HG02678 (cell line): ENCODE data around the gene ARHGAP20.
A peak's percentile ranks its signal among the peaks of the same experiment; 100 is the strongest.

Experiments used
- ATAC-seq: cut with Tn5 transposase; IDR thresholded peaks from one replicate; pipeline ENCODE4 v1.9.1; 2021; ENCODE audit warnings: mild to moderate bottlenecking, moderate library complexity; ENCODE audit not compliant: unreplicated experiment

ARHGAP20 gene, protein sequence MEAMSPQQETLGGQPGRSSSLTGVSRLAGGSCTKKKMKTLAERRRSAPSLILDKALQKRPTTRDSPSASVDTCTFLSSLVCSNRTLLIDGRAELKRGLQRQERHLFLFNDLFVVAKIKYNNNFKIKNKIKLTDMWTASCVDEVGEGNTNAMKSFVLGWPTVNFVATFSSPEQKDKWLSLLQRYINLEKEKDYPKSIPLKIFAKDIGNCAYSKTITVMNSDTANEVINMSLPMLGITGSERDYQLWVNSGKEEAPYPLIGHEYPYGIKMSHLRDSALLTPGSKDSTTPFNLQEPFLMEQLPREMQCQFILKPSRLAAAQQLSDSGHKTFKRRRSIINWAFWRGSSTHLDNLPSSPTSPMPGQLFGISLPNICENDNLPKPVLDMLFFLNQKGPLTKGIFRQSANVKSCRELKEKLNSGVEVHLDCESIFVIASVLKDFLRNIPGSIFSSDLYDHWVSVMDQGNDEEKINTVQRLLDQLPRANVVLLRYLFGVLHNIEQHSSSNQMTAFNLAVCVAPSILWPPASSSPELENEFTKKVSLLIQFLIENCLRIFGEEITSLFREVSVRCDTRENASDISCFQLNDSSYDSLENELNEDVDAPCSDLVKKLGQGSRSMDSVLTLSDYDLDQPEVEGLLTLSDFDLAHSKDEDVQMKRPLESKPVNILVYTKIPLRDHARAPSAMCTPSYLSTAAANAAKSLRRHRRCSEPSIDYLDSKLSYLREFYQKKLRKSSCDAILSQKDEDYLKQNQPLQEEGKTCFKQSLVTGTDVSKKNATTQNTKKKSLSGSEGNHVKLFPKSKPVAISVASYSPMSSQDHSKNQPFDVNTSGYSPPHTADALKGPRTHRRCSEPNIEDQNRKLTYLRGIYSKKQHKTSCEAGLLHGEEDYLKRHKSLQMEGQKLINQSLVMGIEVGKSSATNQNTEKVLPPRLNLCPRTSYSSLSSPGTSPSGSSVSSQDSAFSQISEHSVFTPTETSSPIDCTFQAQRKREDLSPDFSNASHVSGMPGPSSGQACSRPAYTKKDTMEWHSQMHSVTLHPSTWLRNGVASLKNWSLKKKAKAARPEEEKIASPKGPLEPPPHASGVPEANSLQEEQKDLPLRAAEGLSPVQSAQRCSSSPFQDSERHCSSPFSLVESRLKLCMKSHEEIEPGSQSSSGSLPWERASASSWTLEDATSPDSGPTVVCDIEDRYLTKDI

DNA sequence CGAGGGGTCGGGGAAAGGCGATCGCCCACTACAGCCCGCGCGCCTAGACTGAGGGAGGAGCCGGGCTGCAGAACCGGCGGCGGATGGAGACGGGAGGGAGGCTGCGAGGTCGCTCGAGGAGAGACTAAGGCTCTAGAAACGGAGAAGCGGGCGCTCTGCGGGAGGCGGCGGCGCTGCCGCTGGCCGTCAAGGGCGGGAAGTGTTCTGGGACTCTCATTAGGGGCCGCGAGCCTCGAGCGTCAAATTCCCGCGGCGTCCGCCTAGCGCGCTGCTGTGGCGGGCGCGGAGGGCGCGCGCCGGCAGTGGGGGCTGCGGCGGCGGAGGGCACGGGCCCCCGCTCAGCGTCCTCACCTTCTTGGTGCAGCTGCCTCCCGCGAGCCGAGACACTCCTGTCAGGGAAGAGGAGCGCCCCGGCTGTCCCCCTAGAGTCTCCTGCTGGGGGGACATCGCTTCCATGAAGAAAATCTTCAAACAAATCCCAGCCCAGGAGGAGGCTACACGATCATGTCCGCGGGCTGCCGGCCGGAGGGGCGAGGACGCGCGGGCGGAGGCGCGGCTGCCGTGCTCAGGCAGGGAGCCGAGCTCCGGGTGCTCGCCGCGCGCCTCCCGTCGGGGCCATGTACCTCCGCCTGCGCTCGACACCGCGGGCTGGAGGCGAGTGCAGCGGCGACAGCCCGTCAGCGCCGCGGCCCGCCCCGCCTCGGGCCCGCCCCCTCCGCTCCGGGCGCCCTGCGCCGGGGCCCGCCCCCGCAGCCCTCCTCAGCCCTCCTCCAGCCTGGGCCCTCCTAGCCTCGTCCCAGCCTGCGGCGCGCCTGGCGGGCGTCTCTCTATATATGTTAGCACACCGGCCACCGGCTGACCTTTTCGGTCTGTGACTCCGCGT, at the start of gene ARHGAP20:
ARHGAP20 (minus strand) TSS at position 662 of the 883 bp plus-strand sequence; CDS start at position 456, 206 bp downstream.
- ATAC-seq, result peak; percentile 79

DNA sequence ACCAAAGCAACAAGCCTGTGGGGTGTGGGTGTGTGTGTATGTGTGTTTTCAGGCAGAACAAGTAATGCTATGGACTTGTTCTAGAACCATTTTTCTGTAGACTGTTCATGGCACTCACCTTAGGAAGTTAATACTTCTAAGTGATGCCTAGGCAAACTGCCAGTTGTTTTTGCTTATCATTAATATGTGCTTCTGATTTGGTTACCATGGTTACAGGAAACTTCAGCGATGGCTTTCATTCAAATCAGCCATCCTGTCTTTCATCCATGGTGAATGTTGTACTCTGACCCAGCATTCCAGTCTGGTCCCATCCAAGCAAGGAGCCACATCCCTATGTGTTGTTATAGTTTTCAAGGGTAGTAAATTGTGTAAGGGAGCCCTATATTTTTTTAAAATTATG, 49.8 kb upstream of the ARHGAP20 start:
- no peak for ATAC-seq

DNA sequence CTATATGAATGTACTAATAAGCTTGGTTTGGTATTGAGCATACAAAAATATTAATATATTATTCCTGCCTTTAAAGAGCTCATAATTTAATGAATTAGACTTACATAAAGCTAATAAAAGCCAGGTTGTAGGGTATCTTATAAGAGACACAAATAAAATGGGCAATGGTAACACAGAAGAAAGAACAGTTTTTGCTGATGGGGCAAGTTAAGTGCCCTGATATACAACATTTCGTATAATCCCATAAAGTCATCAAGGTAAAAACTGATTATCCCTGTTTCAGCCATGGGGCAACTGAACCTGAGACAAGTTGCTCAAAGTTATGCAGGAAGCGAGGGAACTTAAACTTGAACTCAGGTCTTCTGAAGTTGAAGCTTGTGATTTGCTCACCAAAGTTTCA, 48.9 kb upstream of the ARHGAP20 start:
- no peak for ATAC-seq

DNA sequence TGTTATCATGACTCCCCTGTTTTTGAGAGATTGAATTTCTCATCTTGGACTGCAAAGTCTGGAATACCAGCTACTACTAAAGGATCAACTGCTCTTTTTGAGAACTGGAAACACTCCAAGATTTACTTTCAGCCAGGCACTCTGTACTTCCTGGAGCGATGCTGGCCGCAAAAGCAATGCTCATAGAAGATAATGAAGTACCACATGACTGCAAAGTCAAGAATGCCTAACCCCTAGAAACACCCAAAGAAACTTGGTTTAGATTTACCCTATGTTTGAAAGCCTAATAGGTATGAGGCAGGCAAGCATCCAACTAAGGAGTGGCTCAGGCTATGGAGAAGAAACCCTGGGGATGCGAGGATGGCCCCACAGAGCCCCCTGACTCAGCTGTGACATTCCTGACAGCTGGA, 47.7 kb upstream of the ARHGAP20 start:
- ATAC-seq, result no peak

DNA sequence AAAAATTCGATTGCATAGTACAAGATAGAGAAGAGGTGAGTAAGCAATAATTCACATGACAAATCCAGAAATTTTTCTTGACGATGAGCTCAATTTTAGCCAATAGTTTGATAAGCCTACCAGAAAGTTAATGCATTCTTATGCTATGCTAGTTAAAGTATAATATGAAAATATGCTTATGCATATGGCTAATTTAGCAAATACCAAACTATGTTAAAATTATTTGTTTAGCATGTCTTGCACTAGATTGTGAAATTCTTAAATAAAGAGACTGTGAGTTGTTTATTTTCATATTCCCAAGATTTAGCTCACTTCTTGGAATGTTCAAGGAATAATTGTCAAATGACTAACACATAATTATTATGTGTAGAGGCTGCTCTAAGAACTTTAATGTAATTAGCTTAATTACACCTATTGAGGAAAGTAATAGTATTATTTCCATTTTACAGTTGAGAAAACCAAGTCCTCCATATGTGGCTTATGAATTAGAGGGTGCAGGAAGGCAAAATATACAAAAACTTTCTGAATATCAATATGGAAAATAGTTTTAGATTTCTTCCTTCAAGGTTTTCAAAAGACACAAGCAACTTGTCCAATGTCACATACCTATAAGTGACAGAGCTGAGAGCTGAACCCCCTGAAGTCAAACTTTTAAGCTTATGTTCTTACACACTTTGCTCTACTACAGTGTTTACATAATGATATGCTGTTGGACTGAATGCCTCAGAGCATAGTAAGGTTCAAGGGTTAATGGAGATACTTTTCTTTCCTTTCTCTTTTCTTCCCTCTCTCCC, 45.9 kb upstream of the ARHGAP20 start:
- no peak for ATAC-seq

DNA sequence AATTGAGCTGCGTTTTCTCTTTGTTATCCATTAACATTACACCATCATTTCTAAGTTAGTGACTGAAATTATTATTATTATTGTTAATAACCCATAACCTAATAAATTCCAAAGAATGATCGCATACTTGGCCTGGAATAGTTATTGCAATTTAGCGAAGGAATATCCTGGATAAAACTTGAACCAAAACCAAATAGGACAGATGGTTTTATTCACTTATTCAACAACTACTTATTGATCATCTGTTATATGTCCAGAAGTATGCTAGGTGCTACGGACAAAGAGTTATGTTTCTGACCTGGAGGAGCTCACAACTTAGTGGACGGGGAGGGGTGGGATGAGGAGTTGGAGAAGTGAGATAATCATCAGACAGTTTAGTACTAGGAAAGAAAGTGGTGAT, 44.8 kb upstream of the ARHGAP20 start:
- ATAC-seq, result no peak

DNA sequence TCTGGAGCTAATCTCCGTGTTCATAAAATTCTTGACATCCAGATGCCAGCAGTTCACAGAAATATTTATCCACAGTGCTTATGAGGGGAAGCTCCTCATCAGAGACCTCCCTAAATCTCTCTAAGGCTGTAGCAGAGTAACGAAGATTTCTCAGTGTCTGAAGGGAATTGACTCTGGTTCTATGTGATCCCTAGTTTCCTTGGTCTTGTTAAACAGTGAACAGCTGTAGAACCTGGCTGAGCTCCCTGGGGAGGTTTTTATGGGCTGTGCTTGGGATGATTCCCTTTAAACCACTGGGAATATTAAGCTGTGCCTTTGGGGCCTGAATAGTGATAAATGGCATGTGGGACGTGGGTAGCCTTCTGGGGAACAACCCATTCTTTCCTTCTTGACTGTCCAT, 43.7 kb upstream of the ARHGAP20 start:
- no peak for ATAC-seq

DNA sequence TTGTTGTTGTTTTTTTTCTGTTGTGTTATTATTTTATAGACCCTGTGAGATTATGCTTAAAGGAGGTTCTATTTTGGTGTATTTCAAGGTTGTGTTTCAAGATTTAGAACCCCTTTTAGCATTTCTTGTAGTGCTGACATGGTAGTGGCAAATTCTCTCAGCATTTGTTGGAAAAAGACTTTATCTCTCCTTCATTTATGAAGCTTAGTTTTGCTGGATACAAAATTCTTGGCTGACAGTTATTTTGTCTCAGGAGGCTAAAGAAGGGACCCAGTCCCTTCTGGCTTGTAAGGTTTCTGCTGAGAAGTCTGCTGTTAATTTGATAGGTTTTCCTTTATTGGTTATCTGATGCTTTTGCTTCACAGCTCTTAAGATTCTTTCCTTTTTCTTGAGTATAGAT, 40.7 kb upstream of the ARHGAP20 start:
- ATAC-seq, result no peak

DNA sequence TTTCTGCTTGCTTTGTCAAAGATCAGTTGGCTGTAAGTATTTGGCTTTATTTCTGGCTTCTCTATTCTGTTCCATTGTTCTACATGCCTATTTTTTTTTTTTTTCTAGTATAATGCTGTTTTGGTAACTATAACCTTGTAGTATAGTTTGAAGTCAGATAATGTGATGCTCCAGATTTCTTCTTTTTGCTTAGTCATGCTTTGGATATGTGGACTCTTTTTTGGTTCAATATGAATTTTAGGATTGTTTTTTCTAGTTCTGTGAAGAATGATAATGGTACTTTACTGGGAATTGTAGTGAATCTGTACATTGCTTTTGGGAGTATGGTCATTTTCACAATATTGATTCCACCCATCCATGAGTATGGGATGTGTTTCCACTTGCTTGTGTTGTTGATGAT, 37.9 kb upstream of the ARHGAP20 start:
- no peak for ATAC-seq

DNA sequence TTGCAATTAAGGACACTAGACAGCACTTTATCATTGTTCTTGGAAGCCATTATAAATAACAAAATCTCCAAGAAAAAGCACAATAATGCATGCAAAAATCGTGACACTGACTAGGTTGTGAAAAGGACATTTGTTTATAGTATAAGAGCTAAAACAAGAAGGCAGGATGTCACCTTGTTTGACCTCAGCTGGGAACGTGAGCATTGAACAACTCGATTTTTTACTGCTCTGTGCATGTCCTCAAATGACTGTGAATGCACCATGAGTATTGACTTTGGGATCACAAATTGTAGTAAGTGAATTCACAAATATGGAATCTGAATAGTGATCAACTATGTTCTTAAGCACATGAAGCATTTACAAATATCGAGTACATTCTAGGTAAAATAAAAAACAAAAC, 35.3 kb upstream of the ARHGAP20 start:
- ATAC-seq, result no peak

DNA sequence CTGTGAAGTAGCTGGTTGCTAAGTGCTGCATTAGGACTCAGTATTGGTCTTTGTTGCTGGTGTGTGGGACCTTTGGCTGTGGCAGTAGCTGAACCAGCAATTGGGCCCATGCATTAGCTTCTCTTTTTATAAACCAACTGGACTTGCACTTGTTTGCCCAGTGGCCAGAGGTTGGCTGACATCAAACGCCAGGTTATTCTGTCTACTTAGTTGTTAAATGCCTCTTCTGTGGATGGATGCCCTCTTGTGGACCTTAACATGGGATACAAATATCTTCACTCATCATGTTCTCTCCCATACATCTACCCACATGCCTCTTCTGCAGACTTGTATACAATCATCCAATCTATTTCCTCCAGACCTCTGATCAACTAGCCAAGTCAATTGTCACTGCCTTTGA, 26.4 kb upstream of the ARHGAP20 start:
- no peak for ATAC-seq

DNA sequence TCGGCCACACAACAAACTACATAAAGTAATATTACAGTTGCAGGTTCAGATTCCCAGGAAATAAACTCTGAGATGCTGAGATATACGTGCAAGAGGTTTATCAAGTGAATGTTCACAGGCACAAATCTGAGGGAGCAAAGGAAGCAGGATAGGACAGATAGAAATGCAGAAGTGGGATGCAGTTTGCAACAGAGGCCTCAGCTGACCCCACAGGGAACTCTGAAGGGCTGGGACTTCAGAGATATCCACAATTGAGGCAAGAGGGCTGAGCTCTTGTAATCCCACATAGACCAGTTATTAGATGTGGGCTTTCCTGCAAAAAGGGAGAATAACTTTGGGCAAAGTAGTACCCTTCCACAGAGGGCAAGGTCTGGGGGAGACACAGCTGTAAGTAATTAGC, 25.4 kb upstream of the ARHGAP20 start:
- no peak for ATAC-seq

DNA sequence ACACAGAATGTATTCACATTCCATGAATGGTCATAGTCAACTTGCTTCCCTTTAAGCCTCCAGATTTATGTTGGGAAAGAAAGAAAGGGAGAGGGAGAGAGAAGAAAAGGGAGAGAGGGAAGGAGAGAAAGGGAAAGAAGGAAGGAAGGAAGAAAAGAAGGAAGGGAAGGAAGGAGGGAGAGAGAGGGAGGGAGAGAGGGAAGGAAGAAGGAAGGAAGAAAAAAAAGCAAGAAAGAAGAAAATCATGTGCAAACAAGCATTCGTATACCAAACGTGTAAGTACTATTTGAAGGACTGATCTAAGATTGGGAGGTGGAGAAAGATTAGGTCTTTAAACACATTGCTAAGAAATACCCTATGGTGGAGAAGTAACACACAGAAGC, 23.9 kb upstream of the ARHGAP20 start:
- ATAC-seq, result no peak

DNA sequence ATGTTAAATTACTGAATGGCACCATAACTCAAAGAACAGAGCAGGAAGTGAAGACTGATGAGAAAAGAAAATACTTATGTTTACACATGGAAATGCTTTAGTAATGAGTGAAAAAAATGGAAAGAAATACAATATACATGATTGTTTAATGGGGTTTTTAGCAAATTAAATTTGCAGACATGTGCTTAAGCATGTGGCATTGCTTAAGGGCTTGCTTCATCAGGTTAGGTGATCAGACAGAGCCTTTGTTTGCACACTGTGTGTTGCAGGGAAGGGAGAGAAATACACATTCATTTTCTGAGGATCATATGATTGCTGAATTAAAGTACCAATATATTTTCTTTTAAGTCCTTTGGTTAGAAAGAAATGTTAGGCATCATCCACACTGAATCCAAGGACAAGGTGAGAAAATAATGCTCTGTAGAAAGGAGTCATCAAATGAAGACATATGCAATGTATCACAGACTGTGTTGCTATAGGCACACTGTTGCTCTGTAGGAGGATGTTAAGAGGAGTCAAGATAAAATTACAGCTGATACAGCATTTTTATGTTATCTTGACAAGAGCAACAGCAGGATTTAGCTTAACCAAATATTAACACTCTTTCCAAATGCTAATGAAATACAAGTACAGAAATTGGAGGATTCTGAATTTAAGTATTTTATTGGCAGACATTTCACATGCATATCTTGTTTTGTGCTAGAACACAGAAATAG, 23.4 kb upstream of the ARHGAP20 start:
- ATAC-seq, result no peak

DNA sequence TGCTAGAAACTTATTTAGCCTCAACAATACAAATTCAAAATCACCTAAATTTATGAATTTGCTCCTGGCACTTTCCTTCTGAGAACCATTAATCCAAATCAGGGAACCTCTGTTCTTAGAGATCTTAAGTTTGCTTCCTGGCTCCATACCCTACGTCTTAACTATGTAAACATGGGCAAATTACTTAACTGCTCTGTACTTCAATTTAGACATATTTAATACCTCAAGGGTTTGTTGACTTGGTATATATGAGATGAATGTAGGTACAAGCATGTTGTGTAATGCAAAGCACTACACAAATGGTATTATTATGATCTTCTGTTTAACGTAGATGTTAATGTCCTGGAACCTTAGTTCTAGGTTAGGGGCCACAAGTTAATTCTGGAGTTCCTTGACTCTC, 22.6 kb upstream of the ARHGAP20 start:
- no peak for ATAC-seq

DNA sequence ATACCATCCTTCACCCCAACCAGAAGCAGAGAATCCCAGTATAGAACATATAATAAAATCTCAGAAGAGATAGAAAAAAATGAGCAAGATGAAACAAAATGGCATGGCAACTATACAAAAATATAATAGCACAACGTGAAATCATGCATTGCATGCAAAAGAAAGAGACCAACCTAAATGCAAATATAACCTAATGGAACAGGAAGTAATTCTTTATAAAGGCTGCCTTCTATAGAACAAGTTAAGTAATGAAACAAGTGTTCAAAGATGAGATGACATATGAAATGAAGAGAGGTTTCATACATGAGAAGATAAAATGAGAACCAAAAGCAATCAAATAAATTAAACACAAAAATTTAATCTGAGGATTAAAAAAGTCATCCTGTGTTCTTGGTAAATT, 18.5 kb upstream of the ARHGAP20 start:
- ATAC-seq, result no peak

DNA sequence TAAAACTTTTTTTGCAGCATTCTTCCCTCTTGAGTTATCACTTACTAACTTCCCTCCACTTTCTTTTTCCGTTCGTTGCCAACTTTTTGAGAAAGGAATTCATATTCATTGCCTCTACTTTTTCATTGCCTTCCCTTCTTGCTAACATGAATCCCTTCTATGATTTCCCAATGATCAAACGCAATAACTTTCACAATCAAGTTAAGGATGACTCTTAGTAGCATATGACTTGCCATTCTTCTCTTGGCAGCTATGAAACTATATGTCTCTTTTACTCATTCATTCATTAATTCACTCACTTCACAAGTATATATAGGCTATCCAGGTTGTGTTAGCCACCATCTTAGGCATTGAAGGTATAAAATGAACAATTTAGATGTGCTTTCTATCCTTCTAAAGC, 16.6 kb upstream of the ARHGAP20 start:
- ATAC-seq, result no peak

DNA sequence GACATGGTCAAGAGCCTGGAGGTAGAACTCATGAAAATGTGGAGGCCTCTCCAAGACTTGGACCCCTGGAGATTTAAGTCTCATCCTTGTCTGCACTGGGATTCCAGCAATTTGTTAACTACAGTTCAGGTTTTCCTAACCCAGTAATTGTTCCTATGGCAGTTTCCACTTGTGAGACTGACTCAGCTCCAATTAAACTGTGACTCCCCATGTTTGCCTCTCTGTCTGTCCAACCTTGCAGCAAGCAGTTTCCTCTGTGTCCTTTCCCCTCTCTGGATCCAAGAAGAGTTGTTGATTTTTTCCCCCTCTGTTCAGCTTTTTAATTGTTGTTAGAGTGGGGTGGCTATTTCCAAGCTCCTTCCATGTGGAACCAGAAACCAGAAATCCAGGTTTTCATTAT, 16.2 kb upstream of the ARHGAP20 start:
- no peak for ATAC-seq

DNA sequence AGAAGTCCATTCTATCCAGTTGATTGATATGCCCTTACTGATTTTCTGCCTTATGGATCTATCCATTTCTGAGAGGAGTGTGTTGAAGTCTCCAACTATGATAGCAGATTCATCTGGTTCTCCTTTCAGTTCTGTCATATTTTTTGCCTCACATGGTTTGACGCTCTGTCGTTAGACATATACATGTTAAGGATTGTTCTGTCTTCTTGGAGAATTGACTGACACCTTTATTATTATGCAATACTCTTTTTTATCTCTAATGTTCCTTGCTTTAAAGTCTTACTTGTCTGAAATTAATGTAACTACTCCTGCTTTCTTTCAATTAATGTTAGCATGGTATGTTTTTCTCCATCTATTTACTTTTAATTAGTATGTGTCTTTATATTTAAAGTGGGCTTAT, 12.1 kb upstream of the ARHGAP20 start:
- ATAC-seq, result no peak
